ENCODE data around the gene ERN2.

GRCh38 chr16:23712976-23713375 is at the start of gene ERN2:
- TF ChIP-seq, protein P1, sequence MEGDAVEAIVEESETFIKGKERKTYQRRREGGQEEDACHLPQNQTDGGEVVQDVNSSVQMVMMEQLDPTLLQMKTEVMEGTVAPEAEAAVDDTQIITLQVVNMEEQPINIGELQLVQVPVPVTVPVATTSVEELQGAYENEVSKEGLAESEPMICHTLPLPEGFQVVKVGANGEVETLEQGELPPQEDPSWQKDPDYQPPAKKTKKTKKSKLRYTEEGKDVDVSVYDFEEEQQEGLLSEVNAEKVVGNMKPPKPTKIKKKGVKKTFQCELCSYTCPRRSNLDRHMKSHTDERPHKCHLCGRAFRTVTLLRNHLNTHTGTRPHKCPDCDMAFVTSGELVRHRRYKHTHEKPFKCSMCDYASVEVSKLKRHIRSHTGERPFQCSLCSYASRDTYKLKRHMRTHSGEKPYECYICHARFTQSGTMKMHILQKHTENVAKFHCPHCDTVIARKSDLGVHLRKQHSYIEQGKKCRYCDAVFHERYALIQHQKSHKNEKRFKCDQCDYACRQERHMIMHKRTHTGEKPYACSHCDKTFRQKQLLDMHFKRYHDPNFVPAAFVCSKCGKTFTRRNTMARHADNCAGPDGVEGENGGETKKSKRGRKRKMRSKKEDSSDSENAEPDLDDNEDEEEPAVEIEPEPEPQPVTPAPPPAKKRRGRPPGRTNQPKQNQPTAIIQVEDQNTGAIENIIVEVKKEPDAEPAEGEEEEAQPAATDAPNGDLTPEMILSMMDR (IDR thresholded peaks at IDR 0.05): no peak
- TF ChIP-seq CHD2 (IDR thresholded peaks at IDR 0.05; ENCODE audit: low read length, partially characterized antibody) (no peak), EP300 (IDR thresholded peaks at IDR 0.05; ENCODE audit: borderline replicate concordance in 1 of 2, low read depth in 1 of 2, low read length in 1 of 2) (no peak), TAF1 (IDR thresholded peaks at IDR 0.05; ENCODE audit: borderline replicate concordance, low read depth, low read length) (no peak), SMC3 (IDR thresholded peaks at IDR 0.05; ENCODE audit: low read depth, low read length) (no peak), USF2 (IDR thresholded peaks at IDR 0.05; ENCODE audit: borderline replicate concordance, low read depth, low read length) (no peak), GABPA (IDR thresholded peaks at IDR 0.05; ENCODE audit: low read depth) (no peak), EZH2phosphoT487 (IDR thresholded peaks at IDR 0.05; ENCODE audit: borderline replicate concordance, low read depth) (no peak), JUND (IDR thresholded peaks at IDR 0.05) (no peak)
- TF ChIP-seq, protein P2, sequence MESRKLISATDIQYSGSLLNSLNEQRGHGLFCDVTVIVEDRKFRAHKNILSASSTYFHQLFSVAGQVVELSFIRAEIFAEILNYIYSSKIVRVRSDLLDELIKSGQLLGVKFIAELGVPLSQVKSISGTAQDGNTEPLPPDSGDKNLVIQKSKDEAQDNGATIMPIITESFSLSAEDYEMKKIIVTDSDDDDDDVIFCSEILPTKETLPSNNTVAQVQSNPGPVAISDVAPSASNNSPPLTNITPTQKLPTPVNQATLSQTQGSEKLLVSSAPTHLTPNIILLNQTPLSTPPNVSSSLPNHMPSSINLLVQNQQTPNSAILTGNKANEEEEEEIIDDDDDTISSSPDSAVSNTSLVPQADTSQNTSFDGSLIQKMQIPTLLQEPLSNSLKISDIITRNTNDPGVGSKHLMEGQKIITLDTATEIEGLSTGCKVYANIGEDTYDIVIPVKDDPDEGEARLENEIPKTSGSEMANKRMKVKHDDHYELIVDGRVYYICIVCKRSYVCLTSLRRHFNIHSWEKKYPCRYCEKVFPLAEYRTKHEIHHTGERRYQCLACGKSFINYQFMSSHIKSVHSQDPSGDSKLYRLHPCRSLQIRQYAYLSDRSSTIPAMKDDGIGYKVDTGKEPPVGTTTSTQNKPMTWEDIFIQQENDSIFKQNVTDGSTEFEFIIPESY (IDR thresholded peaks at IDR 0.05; ENCODE audit: borderline replicate concordance, low read depth): no peak
